ENCODE measurements around the gene TPRA1.

DNA sequence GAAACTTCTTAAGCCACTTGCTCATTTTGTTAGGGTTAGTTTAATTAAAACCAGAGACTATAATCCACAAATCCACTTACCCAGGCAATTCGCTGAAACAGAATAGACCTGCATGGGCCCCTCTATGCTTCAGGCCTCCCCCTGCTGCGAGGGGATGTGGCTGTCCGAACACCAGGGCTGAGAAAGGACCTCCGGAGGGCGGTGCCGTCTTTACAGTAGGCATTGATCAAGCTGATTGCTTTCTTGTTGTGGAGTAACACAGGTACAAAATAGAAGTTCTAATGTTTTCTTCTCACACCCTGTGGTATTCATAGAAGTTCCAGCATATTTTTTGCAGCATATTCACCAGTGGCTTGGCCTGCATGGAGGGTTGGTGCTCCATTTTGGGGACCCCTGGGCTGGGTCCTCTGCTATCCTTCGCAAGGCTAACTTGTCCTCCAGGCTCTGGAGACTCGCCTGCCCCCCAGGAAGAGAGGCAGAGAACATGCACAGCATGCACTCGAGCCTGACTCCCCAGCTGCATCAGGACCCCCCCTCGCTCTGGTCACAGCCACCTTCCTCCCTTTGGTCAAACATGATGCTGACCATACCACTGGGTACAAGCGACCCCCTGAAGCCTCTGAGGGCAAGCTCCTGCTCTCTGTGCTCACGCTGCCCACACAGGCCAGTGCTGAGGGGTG, 55.3 kb downstream of the TPRA1 start:
- TF ChIP-seq POLR2A (IDR thresholded peaks at IDR 0.05): no peak
- TF ChIP-seq, protein P1, sequence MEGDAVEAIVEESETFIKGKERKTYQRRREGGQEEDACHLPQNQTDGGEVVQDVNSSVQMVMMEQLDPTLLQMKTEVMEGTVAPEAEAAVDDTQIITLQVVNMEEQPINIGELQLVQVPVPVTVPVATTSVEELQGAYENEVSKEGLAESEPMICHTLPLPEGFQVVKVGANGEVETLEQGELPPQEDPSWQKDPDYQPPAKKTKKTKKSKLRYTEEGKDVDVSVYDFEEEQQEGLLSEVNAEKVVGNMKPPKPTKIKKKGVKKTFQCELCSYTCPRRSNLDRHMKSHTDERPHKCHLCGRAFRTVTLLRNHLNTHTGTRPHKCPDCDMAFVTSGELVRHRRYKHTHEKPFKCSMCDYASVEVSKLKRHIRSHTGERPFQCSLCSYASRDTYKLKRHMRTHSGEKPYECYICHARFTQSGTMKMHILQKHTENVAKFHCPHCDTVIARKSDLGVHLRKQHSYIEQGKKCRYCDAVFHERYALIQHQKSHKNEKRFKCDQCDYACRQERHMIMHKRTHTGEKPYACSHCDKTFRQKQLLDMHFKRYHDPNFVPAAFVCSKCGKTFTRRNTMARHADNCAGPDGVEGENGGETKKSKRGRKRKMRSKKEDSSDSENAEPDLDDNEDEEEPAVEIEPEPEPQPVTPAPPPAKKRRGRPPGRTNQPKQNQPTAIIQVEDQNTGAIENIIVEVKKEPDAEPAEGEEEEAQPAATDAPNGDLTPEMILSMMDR (IDR thresholded peaks at IDR 0.05 in 8 of 11, conservative IDR thresholded peaks at IDR 0.05 in 3 of 11): no peak
